ENCODE results near the gene ADGRA1.

ADGRA1 gene

GRCh38 chr10:133162178-133162909 is 74.6 kb downstream of the ADGRA1 start:
- TF ChIP-seq TOX (CRISPR knock-in tag; IDR thresholded peaks at IDR 0.05; ENCODE audit: borderline replicate concordance) (no peak), ZNF8 (CRISPR knock-in tag; IDR thresholded peaks at IDR 0.05) (no peak), PPARA (CRISPR knock-in tag; IDR thresholded peaks at IDR 0.05; ENCODE audit: borderline replicate concordance) (no peak), TCF4 (CRISPR knock-in tag; IDR thresholded peaks at IDR 0.05; ENCODE audit: borderline replicate concordance) (no peak), CSDC2 (CRISPR knock-in tag; IDR thresholded peaks at IDR 0.05) (no peak), GLIS3 (CRISPR knock-in tag; IDR thresholded peaks at IDR 0.05) (no peak), CREB5 (CRISPR knock-in tag; IDR thresholded peaks at IDR 0.05; ENCODE audit: low read depth) (no peak), ISL1 (CRISPR knock-in tag; IDR thresholded peaks at IDR 0.05) (no peak), BACH2 (CRISPR knock-in tag; IDR thresholded peaks at IDR 0.05; ENCODE audit: borderline replicate concordance) (no peak)
- no peak for ATAC-seq

GRCh38 chr10:133162910-133163856 is 75.5 kb downstream of the ADGRA1 start:
- no peak for TF ChIP-seq POU6F1 (CRISPR knock-in tag; IDR thresholded peaks at IDR 0.05; ENCODE audit: borderline replicate concordance, low read depth)
- ATAC-seq, result no peak

- TF ChIP-seq ARNTL (CRISPR knock-in tag; IDR thresholded peaks at IDR 0.05; ENCODE audit: borderline replicate concordance, low read depth) (no peak), SNAI2 (CRISPR knock-in tag; IDR thresholded peaks at IDR 0.05) (no peak), BACH2 (CRISPR knock-in tag; IDR thresholded peaks at IDR 0.05; ENCODE audit: borderline replicate concordance) (no peak), PPARA (CRISPR knock-in tag; IDR thresholded peaks at IDR 0.05; ENCODE audit: borderline replicate concordance) (no peak), ESRRG (CRISPR knock-in tag; IDR thresholded peaks at IDR 0.05) (no peak), TCF4 (CRISPR knock-in tag; IDR thresholded peaks at IDR 0.05; ENCODE audit: borderline replicate concordance) (no peak), CSRNP3 (CRISPR knock-in tag; IDR thresholded peaks at IDR 0.05) (no peak), ZFP3 (CRISPR knock-in tag; IDR thresholded peaks at IDR 0.05) (no peak), POU6F1 (CRISPR knock-in tag; IDR thresholded peaks at IDR 0.05; ENCODE audit: borderline replicate concordance, low read depth) (no peak), GLIS3 (CRISPR knock-in tag; IDR thresholded peaks at IDR 0.05) (no peak), ZNF70 (CRISPR knock-in tag; IDR thresholded peaks at IDR 0.05) (no peak), ZFP30 (CRISPR knock-in tag; IDR thresholded peaks at IDR 0.05) (no peak), ZC3H10 (CRISPR knock-in tag; IDR thresholded peaks at IDR 0.05) (no peak)
- no peak for ATAC-seq
Measured at GRCh38 chr10:133163889-133164815, 76.4 kb downstream of the ADGRA1 start.
